ENCODE data around the gene UBR4. TPM values are rescaled to one million over a fixed set of nuclear protein-coding genes. Genes with fewer than 3 reads are reported as not detected.
A peak's percentile ranks its signal among the peaks of the same experiment; 100 is the strongest.

Gene UBR4
- total RNA-seq, 2 donors from 2014 or later = 54.2 to 68.1 TPM

GRCh38 chr1:19163261-19163660, 46.8 kb downstream of the UBR4 start:
- DNase-seq = peak; percentile 48
- peak; percentile 30 to 77 for ATAC-seq
- intact Hi-C loops (cut with DNase I) = no loop called here

DNA sequence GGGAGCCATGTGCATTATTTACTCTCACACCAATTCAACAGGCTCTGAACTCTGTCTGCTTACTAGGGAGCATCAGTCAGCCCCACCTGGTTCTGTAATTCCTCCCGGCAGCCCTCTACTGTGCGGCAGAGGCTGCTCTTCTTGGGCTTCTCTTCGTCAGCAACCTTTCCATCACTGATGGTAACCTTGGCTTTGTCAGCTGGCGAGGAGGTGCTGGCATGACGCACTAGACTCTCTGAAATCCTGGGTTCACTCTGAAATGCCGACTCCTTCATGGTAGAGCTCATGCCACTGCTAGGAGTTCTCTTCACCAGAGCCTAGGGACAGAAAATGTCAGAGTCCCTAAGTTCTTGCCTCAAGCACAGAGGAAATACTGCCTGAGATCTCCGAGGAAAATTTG, 49.2 kb downstream of the UBR4 start:
- intact Hi-C loops (cut with DNase I) = no loop called here
- DNase-seq = no peak

GRCh38 chr1:19157653-19158052, 52.4 kb downstream of the UBR4 start:
- DNase-seq (no peak), ATAC-seq (no peak)
- intact Hi-C loops (cut with DNase I) = no loop called here

More for the DNA sequence above, 49.2 kb downstream of the UBR4 start:
- ATAC-seq = no peak

DNA sequence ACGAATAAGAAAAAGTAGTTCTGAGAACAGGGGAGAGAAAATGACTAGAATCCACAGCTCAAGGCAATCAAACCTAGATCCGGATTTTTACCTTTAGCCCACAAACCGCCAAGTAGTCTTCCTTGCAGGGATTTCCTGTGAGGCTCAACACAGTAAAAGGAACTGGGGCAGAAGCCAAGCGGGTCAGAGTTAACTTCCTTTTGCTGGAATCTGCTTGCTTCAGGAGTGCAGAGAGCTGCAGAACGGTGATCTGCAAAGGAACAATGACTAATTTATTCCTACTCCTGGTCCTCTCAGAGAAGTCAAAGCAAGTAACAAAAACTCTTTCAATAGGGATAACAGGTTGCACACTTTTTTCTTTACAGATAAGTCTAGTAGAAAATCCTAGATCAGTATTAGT, 53.4 kb downstream of the UBR4 start:
- ATAC-seq (peak; percentile 79 to 81), DNase-seq (peak; percentile 77)
- intact Hi-C loops (cut with DNase I) = no loop called here

GRCh38 chr1:19154876-19155275, 55.2 kb downstream of the UBR4 start:
- intact Hi-C loops (cut with DNase I) = loop anchor here in 1 of 2 donors (5.0 kb wide), 1 partner anchor 43 kb away; no protein-coding TSS in a partner anchor
- no peak for DNase-seq

DNA sequence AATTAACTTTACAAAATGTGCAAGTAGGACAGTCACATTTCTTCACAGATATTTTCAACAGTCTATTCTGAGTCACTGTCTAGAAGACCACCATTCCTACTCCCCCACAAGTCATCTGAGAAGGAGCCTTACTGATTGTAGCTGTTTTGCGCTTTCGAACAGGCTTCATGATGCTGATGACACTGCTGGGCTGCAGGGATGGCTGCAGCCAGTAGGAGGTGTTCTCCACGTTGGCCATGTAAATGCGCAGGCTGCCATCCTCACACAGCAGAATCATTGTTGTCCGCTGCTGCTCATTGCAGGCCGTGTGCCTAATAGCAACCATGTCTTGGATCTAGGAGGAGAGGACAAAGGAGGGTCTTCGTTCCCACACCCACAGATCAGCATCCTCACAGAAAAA, 56.9 kb downstream of the UBR4 start:
- intact Hi-C loops (cut with DNase I) = loop anchor here in 1 of 2 donors (5.0 kb wide), 1 partner anchor 41 kb away; no protein-coding TSS in a partner anchor

More at GRCh38 chr1:19154876-19155275, 55.2 kb downstream of the UBR4 start:
- no peak for ATAC-seq

GRCh38 chr1:19151537-19151936, 58.5 kb downstream of the UBR4 start:
- ATAC-seq = peak in 1 of 2 donors; percentile 32
- DNase-seq = no peak
- intact Hi-C loops (cut with DNase I) = loop anchor here in 1 of 2 donors (5.0 kb wide), 1 partner anchor 39 kb away; no protein-coding TSS in a partner anchor

More for the DNA sequence above, 56.9 kb downstream of the UBR4 start:
- ATAC-seq (no peak), DNase-seq (no peak)

GRCh38 chr1:19149736-19150135, 60.3 kb downstream of the UBR4 start:
- ATAC-seq = no peak
- no peak for DNase-seq
- intact Hi-C loops (cut with DNase I) = loop anchor here in 1 of 2 donors (5.0 kb wide), 1 partner anchor 37 kb away; no protein-coding TSS in a partner anchor

DNA sequence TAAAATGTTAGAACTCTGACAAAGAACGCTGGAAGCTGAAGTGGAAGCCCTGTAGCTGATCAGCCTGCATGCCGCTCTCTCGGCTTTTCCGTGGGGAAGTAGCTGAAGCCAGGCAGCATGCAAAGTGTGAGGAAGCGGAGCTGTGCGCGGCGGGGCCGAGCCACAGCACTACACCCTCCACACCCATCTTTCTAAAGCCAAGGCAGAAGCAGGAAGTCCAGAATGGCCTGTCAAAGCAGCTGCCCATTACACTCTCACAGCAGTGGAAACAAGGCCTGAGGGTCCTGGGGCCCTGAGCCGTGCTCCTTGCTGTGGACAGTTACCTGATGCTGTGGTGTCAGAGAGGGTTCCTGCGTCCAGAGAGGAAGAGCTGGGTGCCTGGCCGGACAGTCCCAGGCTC, 69.6 kb downstream of the UBR4 start:
- ATAC-seq = peak; percentile 57 to 72
- intact Hi-C loops (cut with DNase I) = loop anchor here in 1 of 2 donors (5.0 kb wide), 1 partner anchor 37 kb away; no protein-coding TSS in a partner anchor

DNA sequence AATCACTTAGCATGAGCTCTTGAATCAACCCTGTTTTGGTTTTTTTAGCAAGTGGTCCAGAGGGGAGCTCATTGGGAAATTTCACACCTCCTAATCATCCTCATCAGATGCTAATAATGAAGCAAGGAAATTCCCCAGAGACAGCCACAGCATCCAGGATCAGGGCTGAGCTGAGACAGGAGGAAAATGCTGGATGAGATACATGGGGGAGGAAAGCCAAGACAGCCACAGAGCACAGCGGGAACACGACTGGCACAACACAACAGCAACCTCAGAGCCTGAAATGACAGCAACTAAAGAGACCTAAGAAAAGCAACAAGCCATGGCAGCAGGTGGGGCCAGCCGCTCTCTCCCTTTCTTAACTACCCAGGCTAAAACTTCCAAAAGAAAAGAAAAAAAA, 70.4 kb downstream of the UBR4 start:
- DNase-seq (no peak), ATAC-seq (no peak)
- intact Hi-C loops (cut with DNase I) = loop anchor here in 1 of 2 donors (5.0 kb wide), 1 partner anchor 38 kb away; no protein-coding TSS in a partner anchor

More for the DNA sequence above, 69.6 kb downstream of the UBR4 start:
- DNase-seq = peak; percentile 34

GRCh38 chr1:19138958-19139581, 71.0 kb downstream of the UBR4 start:
- DNase-seq = no peak
- intact Hi-C loops (cut with DNase I) = no loop called here
- no peak for ATAC-seq

- ATAC-seq = no peak
Measured at GRCh38 chr1:19138331-19138730, 71.7 kb downstream of the UBR4 start.

DNA sequence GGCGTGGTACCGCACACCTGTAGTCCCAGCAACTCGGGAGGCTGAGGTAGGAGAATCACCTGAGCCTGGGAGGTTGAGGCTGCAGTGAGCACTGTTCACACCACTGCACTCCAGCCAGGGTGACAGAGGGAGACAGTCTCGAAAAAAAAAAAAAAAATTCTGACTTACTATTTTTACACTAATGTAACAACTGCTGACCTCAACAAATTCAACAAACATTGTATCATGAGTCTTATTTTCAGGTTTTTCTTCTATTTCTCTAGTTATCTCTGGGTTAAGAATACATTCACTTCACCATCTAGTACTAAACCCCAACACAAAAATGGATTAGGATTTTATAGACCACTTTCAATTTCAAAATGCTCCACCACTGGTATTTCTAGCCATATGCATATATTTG, 72.9 kb downstream of the UBR4 start:
- intact Hi-C loops (cut with DNase I) = no loop called here
- DNase-seq (no peak), ATAC-seq (no peak)

More at GRCh38 chr1:19138331-19138730, 71.7 kb downstream of the UBR4 start:
- intact Hi-C loops (cut with DNase I) = no loop called here
- no peak for DNase-seq

GRCh38 chr1:19133360-19133759, 76.7 kb downstream of the UBR4 start:
- intact Hi-C loops (cut with DNase I) = no loop called here
- DNase-seq (no peak), ATAC-seq (no peak)

GRCh38 chr1:19130468-19130867, 79.6 kb downstream of the UBR4 start:
- DNase-seq = no peak
- no peak for ATAC-seq
- intact Hi-C loops (cut with DNase I) = no loop called here

GRCh38 chr1:19128968-19129514, 81.0 kb downstream of the UBR4 start:
- DNase-seq (no peak), ATAC-seq (no peak)
- intact Hi-C loops (cut with DNase I) = no loop called here

- intact Hi-C loops (cut with DNase I) = no loop called here
- no peak for ATAC-seq
- no peak for DNase-seq
Measured at GRCh38 chr1:19124273-19124672, 85.8 kb downstream of the UBR4 start.

GRCh38 chr1:19123837-19124236, 86.2 kb downstream of the UBR4 start:
- peak; percentile 34 to 82 for ATAC-seq
- intact Hi-C loops (cut with DNase I) = no loop called here
- no peak for DNase-seq

DNA sequence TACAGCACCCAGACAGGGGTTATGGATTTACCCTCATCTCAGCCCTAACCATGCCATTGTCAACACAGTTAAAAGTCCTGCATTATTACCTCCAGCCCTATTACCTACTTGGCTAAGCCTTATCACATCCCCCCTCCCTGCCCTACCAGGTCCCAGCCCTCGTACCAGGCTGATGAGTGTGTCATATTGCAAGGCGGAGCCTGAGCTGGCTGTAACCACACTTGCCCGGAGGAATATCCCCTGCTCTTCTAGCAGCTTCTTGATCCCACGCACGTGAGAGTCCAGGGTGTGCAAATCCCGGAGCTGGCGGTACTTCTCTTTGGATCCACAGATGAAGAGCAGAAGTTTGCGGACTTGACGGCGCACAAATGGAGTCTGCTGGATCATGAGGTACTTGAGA, 87.4 kb downstream of the UBR4 start:
- intact Hi-C loops (cut with DNase I) = no loop called here
- no peak for DNase-seq
- peak; percentile 70 to 78 for ATAC-seq

DNA sequence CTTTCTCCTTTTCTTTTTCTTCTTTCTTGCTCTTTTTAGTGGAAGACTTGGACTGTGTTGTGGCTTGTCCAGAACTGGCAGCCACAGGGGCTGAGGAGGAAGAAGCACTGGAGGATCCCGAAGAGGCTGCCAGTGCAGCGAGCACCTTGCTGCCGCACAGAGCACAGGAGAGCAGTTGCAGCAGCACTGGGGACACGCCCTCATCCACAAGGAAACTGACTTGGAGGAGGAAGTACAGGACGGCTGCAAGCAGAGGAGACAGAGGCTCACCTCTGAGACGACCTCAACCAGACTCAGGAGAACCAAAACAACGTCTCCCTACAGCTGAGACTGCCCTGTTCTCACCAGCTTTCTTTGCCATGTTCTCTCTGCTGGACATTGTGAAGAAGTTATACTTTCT, 88.9 kb downstream of the UBR4 start:
- intact Hi-C loops (cut with DNase I) = no loop called here
- ATAC-seq = no peak
- DNase-seq = no peak

DNA sequence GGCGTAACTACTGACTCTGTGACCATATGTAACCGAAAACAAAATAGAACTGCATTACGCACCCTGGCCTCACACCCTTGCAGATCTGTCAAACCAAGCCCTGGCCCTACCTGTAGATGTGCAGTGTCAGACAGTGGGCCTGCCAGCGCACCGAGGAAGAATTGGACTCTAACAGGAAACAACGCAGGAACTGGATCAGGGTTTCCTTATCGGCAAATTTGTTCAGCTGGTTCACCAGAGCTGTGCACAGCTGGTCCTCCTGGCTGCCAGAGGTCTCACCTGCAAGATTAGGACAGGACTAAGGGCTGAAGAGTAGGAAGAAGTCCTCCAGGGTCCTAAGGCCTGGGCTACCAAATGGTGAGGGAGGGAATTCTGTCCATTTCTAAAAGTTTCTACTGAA, 90.0 kb downstream of the UBR4 start:
- DNase-seq (no peak), ATAC-seq (no peak)
- intact Hi-C loops (cut with DNase I) = no loop called here

Data from left cardiac atrium (tissue), 4 donors.